Keratinocyte (primary cell): ENCODE data around the gene DUSP14.

Source experiments
- EZH2 ChIP-seq: IDR thresholded peaks from one replicate; pipeline ENCODE4 v1.6.1; 2012; ENCODE audit warnings: inconsistent platforms, mild to moderate bottlenecking, low read length, moderate library complexity
- TF ChIP-seq, protein P1 (sequence below), 3 experiments: IDR thresholded peaks in 1 of 3; conservative IDR thresholded peaks in 1 of 3; optimal IDR thresholded peaks in 1 of 3; 2 replicates in 2 of 3; 3 replicates in 1 of 3; pipeline versions ENCODE3 to v1.5.1; 2011; ENCODE audit warnings: low read length in 3 of 3, mild to moderate bottlenecking in 3 of 3, moderate library complexity in 2 of 3, control low read depth in 1 of 3, inconsistent platforms in 1 of 3; ENCODE audit not compliant: insufficient read depth in 2 of 3; ENCODE audit errors: extremely low read depth in 1 of 3

DNA sequence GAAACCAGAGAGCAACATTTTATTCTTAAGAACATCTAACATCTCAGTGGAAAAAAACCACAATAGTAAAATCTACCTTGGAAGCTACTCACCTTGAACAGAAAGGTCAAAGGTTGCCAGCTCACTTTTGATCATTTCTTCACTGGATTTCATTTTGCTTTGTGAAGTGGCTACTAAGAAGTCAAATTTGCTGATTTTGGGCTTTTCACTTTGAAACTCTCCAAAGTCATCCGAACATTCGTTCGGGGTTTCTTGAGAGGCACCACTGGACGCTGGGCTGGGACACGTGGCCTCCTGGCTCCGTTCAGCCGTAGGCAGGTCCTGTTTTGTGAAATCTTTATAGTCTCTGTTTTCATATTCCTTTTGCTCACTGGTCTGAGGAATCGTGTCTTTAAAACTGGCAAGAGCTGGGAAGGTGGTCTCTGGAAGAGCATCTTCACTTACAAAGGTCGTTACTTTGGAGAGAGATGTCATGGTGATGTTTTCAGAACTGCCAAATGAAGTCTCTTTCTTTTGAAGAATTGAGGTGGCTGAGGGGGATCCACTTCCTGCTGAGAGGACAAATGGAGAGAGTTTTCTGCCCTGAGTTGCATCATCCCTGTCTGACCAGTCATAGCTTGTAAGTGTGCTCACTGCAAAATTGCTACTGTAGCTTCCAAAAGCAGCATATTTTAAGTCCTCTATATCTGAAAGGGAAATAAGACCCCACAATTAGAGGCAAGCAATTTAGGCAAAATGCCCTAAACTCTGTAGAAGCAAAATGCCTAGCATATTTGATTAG lies 52.4 kb downstream of the DUSP14 start:
- TF ChIP-seq, protein P1, sequence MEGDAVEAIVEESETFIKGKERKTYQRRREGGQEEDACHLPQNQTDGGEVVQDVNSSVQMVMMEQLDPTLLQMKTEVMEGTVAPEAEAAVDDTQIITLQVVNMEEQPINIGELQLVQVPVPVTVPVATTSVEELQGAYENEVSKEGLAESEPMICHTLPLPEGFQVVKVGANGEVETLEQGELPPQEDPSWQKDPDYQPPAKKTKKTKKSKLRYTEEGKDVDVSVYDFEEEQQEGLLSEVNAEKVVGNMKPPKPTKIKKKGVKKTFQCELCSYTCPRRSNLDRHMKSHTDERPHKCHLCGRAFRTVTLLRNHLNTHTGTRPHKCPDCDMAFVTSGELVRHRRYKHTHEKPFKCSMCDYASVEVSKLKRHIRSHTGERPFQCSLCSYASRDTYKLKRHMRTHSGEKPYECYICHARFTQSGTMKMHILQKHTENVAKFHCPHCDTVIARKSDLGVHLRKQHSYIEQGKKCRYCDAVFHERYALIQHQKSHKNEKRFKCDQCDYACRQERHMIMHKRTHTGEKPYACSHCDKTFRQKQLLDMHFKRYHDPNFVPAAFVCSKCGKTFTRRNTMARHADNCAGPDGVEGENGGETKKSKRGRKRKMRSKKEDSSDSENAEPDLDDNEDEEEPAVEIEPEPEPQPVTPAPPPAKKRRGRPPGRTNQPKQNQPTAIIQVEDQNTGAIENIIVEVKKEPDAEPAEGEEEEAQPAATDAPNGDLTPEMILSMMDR (optimal IDR thresholded peaks at IDR 0.05 in 1 of 3, IDR thresholded peaks at IDR 0.05 in 1 of 3, conservative IDR thresholded peaks at IDR 0.05 in 1 of 3; ENCODE audit: extremely low read depth in 1 of 3, insufficient read depth in 2 of 3, low read length in 3 of 3): no peak
- no peak for TF ChIP-seq EZH2
